Measurements from ENCODE around the gene SPATA20. TPM values are rescaled to one million over a fixed set of nuclear protein-coding genes. Genes with fewer than 3 reads are reported as not detected.

Gene SPATA20
- total RNA-seq, 4 donors from 2014 or later = 27.6 to 56.0 (median 40.6) TPM

GRCh38 chr17:50534979-50535326 lies 12.0 kb upstream of the SPATA20 start:
- no peak for DNase-seq (ENCODE audit: low spot score in 2 of 2)
- TF ChIP-seq POLR2A (IDR thresholded peaks at IDR 0.05) = no peak
- TF ChIP-seq CTCF (IDR thresholded peaks at IDR 0.05) = no peak
- intact Hi-C loops (cut with DNase I; ENCODE audit: low total_unique reads) = loop anchor here (10.0 kb wide), 1 partner anchor 50 kb away; no protein-coding TSS in a partner anchor
- WGBS, 2 donors = 71 to 92% methylated on average over 2 of the region's 2 CpGs
- no peak overlapping the region for H3K4me3 ChIP-seq (ENCODE audit: low read depth, poor library complexity, severe bottlenecking)

- TF ChIP-seq POLR2A (IDR thresholded peaks at IDR 0.05) (no peak), CTCF (IDR thresholded peaks at IDR 0.05) (no peak)
- intact Hi-C loops (cut with DNase I; ENCODE audit: low total_unique reads) = loop anchor here (10.0 kb wide), 1 partner anchor 51 kb away; no protein-coding TSS in a partner anchor
- H3K4me3 ChIP-seq (ENCODE audit: low read depth, poor library complexity, severe bottlenecking) = no peak overlapping the region
These were observed 11.6 kb upstream of the SPATA20 start for GRCh38 chr17:50535407-50535806.

DNA sequence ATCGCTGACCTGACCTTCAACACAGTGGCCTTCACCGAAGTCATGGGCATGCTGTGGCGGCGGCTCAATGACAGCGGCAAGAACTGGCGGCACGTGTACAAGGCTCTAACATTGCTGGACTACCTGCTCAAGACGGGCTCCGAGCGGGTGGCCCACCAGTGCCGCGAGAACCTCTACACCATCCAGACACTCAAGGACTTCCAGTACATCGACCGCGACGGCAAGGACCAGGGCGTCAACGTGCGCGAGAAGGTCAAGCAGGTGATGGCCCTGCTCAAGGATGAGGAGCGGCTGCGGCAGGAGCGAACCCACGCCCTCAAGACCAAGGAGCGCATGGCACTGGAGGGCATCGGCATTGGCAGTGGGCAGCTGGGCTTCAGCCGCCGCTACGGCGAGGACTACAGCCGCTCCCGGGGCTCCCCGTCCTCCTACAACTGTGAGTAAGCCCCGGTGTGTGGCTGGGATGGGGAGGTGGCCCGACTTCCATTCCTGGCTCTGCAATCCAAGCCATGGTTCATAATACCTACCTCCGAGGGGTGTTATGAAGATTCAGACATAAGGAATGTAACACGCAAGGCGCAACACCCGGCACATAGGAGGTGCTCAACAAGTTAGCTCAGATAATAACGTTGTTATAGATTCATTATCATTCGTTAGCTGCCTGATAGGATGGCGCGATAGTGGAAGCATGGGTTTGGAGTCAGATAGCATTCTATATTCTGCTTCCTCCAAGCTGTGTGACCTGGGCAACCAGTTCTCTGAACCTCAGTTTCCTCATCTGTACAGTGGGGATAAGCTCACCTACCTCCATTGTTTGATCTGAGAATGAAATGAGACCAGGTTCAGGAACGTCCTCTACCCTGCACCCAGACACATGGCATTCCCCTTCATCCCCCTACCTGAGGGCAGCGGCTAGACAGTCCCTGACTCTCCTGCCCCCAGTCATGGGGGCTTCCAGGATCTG lies 10.0 kb upstream of the SPATA20 start:
- DNase-seq (ENCODE audit: low spot score in 2 of 2) = no peak
- no peak for TF ChIP-seq POLR2A (IDR thresholded peaks at IDR 0.05)
- no peak for TF ChIP-seq CTCF (IDR thresholded peaks at IDR 0.05)
- H3K4me3 ChIP-seq (ENCODE audit: low read depth, poor library complexity, severe bottlenecking) = no peak overlapping the region
- 91 to 94% methylated on average over 43 to 45 of the region's 45 CpGs for WGBS, 2 donors
- intact Hi-C loops (cut with DNase I; ENCODE audit: low total_unique reads) = loop anchor here (10.0 kb wide), 1 partner anchor 52 kb away; no protein-coding TSS in a partner anchor

More at GRCh38 chr17:50535407-50535806, 11.6 kb upstream of the SPATA20 start:
- DNase-seq (ENCODE audit: low spot score in 2 of 2) = no peak
- 59 to 63% methylated on average over 7 of the region's 7 CpGs for WGBS, 2 donors

DNA sequence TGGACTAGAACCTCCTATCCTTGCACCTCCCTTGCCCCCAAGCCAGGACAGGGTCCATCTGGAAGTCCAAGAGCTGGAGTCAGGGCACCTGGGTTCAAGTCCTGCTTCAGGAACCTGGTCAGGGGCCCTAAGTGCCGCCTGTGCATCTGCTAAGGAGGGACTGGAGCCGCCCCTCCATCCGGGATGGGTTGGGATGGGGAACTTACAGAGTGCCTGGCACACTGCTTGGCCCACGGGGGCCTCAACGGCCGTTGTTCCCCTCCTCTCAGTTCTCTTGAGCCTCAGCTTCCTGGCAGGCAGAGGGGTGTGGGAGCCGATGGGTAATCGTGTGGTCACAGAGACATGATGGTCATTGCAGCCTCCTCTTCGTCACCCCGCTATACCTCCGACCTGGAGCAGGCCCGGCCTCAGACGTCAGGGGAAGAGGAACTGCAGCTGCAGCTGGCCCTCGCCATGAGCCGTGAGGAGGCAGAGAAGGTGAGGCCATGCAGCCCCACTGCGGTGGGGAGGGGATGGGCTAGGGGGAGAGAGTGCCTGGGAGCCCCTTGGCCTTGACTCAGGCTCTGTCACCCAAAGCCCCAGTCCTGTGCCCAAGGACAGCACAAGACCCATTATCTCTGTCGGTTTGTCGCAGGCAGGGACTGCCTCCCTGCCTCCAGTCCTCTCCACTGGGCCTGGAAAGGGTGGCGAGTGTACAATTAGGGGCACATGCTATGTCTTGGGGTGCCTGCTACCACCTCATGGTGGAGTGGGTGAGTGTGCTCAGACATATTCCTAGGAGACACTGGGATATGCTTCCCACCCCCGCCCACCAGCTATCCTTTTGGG lies 9.0 kb upstream of the SPATA20 start:
- TF ChIP-seq POLR2A (IDR thresholded peaks at IDR 0.05) (no peak), CTCF (IDR thresholded peaks at IDR 0.05) (no peak)
- intact Hi-C loops (cut with DNase I; ENCODE audit: low total_unique reads) = loop anchor here (10.0 kb wide), 1 partner anchor 53 kb away; no protein-coding TSS in a partner anchor
- no peak overlapping the region for H3K4me3 ChIP-seq (ENCODE audit: low read depth, poor library complexity, severe bottlenecking)
- DNase-seq (ENCODE audit: low spot score in 2 of 2) = peak in 1 of 2 donors; percentile 84
- WGBS, 2 donors = 88 to 93% methylated on average over 14 to 20 of the region's 20 CpGs

DNA sequence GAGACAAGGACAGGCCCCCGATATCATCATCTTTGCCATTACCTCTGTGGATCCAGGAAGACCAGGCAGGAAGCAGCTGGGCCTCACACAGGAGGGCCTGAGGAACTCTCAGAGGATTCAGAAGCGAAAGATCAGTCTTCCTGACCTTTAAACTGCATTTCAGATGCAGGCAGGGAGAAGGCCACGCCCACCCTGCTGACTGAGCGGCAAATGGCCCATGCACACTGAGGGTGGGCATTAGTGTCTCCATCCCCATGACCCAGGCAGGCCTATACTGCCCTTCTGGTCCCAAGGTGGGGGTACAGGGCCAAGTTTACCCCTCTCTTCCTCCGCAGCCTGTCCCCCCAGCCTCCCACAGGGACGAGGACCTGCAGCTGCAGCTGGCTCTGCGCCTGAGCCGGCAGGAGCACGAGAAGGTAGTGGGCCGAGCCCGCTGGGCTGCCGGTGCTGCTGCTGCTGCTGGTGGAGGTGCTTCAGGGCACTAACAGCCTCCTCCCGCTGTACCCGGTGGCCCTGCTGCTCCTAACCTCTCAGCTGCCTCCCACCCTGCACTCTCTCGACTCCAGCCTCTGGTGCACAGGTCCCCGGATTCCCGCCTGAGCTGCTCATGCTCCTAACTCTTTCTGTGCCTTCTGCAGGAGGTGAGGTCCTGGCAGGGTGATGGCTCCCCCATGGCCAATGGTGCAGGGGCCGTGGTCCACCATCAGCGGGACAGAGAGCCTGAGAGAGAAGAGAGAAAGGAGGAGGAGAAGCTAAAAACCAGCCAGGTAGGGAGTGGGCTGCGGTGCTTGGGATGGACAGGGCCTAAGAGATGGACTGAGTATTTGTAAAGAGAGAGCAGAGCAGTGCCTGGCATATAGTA lies 8.2 kb upstream of the SPATA20 start:
- no peak overlapping the region for H3K4me3 ChIP-seq (ENCODE audit: low read depth, poor library complexity, severe bottlenecking)
- WGBS, 2 donors = 60 to 76% methylated on average over 18 to 19 of the region's 20 CpGs
- TF ChIP-seq CTCF (IDR thresholded peaks at IDR 0.05) (no peak), POLR2A (IDR thresholded peaks at IDR 0.05) (no peak)
- intact Hi-C loops (cut with DNase I; ENCODE audit: low total_unique reads) = loop anchor here (10.0 kb wide), 1 partner anchor 54 kb away; no protein-coding TSS in a partner anchor
- DNase-seq (ENCODE audit: low spot score in 2 of 2) = peak in 1 of 2 donors; percentile 77
